DMS53 treated with DMSO at 0.1 percent for 48 hours (cell line): ENCODE data around the gene THSD4.

ENCODE experiments used
- DNase-seq: peaks from one replicate; lab custom pipeline; 2025; ENCODE audit not compliant: unreplicated experiment; lab: John Stamatoyannopoulos, UW

THSD4 gene

DNA sequence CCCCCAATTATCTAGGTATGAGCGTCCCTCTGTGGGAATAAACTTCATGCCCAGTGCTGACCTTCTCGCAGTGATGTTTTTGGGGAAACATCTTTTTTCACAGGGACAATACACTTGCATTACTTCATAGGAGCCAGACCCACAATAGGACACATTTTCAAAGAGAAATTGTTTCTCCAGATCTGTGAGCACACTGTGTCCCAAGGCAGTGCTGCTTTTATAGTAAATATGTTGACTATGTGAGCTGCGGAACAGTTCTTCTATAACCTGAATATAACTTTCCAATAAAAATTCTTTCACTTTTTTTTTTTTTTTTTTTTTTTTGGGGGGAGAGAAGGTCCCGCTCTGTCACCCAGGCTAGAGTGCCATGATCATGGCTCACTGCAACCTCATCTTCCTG, 17.4 kb upstream of the THSD4 start:
- no peak for DNase-seq

DNA sequence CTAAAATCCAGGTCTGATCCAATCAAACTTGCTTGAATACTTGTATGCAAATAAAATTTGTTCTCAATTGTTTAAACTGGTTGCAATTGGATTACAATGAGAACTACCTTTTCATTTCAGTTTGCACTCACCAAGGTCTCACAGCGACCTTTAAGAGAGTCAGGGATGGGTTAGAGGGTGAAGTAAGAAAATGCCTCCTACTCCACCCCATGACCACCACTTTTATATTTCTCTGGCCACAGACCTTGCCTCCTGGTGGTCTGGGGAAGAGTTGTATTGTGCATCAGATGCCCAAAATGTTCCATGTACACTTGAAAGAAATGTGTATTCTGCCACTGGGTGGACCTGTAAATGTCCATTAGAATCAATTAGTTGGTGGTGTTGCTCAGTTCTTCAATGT, 16.4 kb upstream of the THSD4 start:
- no peak for DNase-seq

DNA sequence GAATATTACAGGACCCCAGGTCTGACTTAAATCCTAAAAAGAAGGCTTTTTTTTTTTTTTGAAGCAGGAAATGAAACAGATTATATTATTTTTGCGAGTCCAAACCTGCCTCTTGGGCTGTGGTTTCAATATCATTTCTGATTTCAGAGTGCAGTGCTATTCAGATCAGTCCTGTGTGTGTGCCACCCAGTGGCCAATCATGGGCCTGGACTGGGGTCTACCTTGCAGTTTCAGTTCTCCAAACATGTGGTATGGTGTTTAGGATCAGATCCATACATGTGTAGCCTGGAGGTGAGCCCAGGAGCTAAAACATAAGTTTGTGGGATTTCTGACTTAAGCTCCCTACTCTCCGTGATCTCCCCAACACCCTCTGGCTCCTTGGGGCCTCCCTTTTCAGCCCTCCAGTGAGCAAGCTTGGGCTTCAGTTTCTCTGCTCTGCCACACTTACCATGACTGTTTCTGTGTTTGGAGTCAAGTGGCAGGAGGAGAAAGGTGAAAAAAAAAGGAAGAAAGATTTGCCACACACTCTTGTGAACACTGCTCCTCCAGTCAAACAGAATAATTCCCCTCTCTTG, 12.1 kb upstream of the THSD4 start:
- no peak for DNase-seq

DNA sequence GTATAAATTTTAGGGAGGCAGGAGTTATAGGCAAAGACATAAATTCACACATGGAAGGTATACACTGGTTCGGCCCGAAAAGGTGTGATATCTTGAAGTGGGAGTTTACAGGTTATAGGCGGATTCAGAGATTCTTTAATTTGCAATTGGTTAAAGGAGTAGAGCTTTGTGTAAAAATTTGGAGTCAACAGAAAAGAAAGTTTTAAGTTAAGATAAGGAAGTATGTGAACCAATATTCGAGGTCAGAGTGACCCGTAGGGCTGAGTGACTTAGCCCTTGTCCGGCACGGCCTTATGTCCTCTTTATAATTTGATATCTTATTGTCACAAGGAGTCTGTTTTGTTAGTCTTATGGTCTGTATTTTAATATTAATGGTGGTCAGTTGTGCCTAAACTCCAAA, 10.6 kb upstream of the THSD4 start:
- DNase-seq: no peak

DNA sequence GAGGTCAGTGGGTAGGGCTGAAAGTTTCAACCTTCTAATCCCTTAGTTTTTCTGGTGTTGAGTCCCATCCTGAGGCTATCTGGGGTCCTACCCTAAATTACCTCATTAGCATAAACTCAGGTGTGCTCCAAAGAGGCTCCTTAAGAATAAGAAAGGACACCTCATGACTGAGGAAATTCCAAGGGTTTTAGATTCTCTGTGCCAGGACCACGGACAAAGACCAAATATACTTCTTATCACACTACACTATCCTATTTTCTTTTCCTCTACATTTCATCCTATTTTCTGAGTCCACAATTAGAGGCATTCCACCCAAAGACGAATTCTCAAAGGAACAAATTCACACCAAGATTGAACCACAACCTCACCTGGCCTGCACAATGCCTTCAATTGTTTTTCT, 9.8 kb upstream of the THSD4 start:
- DNase-seq: no peak

DNA sequence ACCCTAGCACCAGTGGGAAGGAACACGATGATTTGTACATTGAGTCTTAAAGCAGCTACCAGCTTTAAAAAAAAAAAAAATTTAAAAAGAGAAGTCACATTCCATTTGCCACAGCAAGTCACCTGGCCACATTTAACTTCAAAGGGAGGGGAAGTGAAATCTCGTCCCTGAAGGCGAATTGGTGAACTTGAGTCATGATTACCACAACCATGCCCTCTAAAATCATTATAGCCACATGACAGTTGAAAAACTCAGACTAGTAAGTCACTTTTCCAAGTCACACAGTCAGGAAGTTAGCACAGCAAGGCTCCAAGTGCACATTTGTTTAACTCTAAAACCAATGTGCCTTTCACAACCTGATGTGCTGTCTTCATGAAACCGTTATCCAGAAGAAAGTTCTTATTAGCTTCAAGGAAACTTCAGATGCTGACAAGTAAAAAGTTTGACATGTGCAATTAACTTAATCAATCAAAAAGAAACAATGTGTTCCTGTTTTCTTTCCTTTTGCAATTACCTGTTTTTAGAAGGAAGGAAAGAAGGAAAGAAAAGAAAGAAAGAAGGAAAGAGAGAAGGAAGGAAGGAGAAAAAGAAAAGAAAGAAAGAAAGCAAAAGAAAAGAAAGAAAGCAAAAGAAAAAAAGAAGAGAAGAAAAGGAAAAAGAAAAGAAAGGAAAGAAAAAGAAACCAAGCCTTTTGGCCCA, 8.3 kb upstream of the THSD4 start:
- no peak for DNase-seq

DNA sequence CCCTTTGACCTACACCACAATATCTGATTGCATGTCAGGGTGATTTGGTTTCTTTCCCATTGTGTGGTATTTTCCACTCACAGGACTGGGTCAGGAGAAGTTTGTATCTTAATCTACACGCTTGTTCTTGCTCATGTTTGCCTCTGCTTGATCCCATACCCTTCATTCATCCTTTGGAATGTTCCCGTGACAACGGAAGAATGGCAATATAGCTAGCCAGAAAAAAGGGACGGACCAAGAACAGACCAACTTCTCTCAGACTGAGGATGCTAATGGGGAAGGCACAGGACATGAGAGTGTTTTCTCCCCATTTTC, 7.8 kb upstream of the THSD4 start:
- no peak for DNase-seq

DNA sequence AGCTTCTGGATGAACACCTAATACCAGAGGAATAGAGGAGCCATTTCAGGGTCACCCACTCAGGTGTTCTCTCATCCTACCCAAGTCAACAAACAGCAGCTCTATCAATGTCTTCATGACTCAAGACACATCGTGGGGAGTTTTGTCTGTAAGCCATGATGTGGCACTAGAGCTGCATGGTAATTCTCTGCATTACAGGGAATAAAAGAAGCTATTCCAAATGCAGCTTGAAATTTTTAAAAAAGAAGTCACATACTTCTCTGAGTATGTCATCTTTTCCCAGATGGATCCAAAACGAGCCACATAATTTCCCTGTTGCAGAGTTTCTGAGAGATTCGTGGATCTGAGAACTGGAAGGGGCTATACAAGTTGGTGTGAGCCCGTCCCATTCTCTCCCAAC, 6.1 kb upstream of the THSD4 start:
- DNase-seq: no peak

DNA sequence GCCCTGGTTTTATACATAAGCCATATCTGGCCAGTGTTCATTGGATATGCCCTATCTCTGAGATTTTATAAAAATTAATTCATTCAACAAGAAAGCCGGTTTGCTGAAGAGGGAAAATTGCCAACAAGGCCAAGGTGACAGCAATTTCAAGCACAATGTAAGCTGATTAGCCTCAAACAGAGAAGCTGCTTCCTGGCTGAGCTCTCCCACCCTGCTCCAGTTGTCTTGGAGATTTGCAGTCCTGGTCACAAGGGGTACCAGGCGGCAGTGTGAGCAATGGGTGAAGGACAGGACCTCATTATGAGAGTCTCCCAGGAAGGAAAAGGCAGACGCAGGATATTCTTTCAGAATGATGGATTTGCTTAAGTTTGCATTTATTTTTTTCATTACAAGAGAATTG, 5.4 kb upstream of the THSD4 start:
- no peak for DNase-seq

DNA sequence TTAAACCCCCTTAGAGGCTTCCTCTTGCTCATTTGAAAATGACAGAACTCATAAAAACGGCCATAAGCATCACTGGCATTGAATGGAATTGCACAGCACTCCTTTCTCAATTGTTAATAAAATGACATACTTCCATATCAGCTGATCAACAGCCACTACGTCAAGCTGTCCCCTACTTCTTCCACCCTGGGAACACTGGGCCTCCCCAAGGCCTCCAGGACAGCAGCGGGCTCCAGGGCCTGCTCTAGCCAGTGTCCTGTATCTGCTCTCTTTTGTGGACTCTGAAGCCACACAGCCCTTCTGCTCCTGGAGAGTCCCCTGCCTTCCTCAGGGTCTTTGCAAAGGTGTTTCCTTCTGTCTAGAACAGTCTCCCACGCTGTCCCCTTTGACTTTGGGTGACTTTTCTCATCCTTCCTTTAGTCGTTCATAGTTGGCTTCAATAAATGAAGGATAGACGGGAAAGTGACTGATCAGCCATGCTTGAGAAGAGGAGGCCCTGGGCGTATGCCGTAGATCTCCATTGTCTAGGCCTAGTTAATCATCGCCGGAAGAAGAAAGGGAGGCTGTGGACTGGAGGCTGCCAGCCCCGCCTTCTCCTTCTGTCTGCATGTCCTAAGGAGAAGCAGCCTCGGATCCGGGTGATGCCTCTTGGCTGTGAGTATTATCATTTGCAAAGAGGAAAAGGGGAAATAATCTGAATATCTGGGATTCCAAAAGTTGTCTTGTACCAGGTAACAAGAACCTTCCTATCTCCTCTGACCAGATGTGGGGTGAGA, 4.7 kb upstream of the THSD4 start:
- DNase-seq: no peak

DNA sequence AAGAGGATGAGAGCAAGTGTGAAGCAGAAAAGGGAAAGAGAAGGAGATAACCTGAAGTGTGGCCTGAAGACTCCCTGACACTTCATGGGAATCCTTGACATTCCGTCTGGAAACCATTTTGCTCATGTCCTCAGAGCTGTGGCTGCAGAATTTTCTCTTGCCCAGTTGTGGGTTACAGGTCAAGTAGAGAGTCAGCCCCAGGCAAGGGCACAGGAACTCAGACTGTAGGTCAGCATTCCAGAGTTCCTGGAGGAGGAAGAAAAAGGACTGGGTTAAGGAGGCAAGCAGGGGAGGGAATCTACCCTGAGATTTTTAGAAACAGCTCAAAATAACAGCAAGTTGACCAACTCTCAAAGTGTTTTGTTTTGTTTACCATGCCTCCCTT, 4.1 kb upstream of the THSD4 start:
- no peak for DNase-seq

DNA sequence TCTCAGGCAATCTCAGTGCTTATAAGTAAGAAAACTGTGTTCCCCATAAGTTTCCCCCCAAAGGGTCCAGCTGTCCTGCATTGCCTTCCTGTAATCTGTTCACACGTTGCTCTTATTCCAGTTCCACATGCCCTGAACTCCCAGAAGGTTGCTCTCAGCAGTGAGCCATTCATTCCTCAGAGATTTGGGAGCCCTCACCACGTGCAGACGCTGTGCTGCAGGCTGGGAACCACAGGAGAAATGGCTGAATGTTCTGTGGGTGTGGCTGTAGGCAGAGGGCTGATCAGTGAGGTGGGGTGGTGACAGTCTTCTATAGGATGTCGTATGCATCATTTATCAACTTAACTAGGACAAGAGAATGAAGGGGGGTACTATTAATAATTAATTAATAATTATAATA, 3.3 kb upstream of the THSD4 start:
- DNase-seq: no peak

DNA sequence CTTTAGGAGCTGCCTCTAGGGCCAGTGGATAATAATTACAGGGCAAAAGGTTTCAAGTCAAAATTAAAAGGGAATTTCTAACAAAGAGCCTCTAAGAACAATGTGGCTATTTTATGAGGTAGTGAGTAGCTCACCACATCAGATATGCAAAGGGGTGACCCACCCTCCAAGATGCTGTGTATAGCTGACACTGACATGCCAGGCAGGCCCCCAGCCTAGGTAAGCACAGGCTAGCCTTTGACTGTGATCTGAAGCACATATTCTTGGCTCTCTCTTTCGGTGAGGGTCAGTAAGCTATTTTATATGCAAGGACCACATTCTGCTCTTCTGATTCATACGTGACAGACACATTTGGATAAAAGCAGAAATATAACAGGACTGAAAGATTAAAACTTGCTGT, 2.8 kb upstream of the THSD4 start:
- DNase-seq: no peak

DNA sequence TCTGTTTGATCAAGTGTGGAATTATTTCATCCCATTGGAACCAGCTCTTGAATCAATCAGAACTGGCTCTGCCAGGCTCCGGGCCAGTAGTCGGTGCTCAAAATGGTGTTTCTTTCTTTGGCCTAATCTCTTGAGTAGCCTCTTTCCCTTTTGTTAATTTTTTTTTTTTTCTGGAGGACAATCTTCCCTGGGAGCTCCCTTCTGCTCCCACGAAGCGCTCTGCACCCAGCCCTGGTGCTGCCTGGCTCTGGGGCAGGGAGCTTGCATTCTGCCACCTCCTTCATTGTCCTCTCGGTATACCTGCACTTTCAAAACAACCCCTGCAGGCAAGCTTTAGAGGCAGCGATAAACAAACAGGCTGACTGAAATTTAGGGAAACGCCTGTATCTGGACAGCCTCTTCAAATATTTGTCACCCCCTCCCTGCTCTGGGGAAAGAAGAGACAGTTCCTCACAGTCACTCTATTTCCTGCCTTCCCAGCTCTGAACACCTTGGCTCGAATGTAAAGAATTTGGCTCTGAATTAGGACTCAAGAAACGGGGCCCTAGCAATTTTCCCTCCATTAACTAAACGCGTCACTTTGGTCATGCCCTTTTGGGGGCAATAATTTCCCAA, 1.1 kb upstream of the THSD4 start:
- no peak for DNase-seq

DNA sequence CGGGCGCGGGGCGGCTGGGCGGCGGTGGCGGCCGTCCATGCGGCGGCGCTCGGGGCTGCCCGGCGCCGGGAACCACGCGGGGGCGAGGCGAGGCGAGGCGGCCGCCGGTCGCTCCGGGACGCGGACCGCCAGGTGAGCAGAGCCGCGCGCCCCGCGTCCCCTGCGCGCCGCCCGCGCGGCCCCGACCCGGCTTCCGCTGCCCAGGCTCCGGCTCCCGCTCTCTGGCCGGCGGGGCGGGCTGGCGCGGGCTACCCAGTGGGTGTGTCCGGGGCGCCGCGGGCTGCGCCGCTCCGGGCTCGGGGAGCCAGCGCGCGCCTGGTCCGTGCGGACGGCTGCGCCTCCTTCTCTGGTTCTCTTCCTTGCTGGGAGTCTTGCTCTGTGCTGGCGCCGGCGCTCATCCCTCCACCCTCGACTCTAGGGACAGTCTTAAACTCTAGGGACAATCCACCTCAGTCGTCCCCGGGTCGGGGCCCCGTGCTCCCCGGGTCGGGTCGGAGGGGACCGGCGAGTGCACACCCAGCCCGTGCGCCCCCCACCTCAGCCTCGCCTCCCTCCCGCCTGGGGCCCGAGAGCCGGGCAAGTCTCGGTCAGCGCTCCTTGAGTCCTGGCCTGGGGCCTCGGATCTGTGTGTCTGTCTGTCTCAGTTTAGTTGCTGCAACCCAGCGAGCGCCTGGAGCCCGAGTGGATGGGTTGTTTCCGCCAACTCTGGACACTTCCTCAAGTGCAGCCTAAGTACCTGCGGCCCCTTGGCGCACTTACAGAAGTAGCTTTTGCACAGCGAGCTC, 488 bp downstream of the THSD4 start:
- DNase-seq: no peak

DNA sequence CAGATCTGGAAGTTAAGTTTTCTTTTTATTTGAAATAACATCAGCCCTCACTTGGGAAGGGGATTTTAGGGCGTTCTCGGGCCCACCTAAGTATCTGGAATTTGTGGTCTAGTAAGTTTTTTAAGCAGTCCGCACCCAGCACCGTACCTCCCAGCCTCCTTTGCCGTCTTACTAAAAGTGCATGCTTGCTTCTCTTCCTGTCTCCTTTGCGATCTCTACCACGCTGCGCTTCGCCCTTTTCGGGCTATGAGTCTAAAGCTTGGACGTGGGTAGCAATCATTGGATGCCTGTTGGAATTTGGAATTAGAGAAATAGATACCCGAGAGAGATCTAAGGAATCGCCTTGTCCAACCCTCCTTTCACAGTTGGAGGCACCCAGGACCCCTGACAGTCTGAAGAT, 1.1 kb downstream of the THSD4 start:
- DNase-seq: no peak

DNA sequence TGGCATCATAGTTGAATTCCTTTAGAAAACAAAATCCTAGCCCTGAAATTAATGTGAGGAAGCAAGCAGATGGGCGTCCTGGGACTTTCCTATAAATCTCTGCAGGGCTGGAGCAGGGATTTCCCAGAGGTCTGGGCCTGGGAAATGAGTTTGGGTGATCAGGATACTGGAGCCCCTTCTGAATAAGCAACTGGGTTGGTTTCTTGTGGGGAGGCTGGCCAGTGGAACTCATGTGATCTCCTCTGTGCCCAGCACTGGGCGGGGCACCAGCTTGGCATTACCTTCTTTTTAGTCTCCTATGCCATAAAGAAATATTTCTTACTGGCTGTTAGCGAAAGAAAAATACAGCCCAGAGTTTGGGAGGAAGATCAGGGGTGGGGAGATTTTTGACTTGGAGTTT, 1.7 kb downstream of the THSD4 start:
- no peak for DNase-seq

DNA sequence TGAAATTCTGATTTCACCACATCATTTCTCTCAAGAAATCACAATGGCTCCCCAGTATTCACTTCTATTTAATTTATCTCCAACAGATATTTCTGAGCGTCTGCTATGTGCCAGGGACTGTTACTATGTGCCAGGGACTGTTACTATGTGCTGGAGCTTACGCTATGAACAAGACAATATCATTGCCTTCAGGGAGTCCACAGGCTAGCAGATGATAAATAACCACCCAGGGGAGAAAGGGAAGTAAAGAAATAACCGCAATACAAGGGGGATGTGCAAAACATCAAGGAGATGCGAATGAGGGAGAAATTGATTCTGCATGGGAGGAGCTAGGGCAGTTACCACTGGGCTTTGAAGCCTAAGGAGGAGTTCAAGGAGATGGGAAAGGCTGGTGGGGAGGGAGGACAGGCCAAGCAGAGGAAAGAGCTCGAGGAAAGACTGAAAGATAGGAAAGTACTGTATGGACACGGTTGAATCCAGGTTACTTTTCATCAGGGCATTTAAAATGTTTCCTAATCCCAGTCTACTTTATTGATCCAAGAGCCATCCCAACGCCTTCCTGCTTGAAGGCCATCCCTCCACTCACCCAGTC, 2.5 kb downstream of the THSD4 start:
- DNase-seq: no peak

DNA sequence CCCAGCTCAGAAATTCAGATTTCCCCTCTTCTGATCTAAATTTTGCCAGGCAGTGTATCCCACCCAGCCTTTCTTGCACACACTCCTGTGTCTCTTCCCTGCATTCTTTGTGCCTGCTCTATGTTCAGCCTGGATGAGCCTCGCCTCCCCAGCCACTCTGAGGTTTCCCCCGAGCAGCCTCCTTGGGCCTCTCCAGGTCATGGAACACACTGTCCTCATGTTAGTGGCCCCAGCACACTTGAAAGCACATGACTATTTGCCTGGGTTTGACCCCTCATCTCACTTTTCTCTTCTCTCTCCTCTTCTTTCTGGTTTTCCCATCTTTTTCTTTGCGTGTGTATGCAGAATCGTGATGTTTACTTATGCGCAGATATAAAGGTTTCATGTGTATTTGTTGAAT, 3.1 kb downstream of the THSD4 start:
- no peak for DNase-seq

DNA sequence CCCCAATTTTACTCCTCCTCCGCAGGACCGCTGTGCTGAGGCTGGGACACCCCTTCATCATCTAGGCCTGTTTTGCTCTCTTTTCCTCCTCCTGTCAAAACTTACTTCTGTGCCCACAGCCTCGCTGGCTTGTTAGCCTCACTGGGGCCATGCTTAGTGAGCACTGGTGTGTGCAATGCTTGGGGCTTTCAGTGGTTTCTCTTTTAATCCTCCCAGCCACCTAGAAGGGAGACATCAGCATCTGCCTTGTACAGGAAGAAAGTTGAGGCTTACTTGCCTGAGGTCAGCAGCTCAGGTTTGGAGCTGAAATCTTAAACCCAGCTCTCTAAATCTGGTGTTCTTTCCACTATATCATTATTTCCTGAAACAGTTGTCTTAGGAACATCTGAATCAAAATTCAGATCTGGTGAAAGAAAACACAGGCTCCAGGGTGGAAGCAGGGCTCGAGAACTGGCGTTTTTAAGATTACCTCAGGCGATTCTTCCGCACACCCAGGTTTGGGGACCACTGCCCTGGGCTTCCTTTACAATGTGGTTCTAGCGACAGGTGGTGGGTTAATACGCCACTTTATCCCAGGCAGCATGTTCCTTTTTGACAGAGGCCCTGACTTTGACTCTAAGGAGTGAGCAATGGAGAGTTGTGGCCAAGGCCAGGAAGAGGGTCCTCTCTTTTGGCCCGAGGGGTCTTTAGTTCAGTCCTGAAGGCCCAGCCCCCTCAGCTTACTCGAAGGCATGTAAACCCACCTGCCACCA, 3.8 kb downstream of the THSD4 start:
- DNase-seq: no peak
